MM.1S (cell line): ENCODE measurements around the gene BTBD1.

ENCODE experiments used
- DNase-seq: peaks from one replicate; pipeline ENCODE4 v3.0.0-alpha.2; 2015
- H2AFZ ChIP-seq: fragments of 300-600 bp; sonication (generic); 2 replicates; pipeline ENCODE4 v1.6.0; 2016; ENCODE audit warnings: antibody characterized with exemption, low read length
- H3F3A ChIP-seq: fragments of 300-600 bp; sonication (generic); 2 replicates; pipeline ENCODE4 v1.6.1; 2016; ENCODE audit warnings: mild to moderate bottlenecking, antibody characterized with exemption, low read length, moderate library complexity, mixed read lengths; ENCODE audit not compliant: insufficient read depth
- H3K27ac ChIP-seq: fragments of 300-600 bp; sonication (generic); 2 replicates; pipeline ENCODE4 v1.5.1; 2016; ENCODE audit warnings: mild to moderate bottlenecking, low read length
- H3K27me3 ChIP-seq: fragments of 300-600 bp; sonication (generic); replicated peaks from 2 replicates; pipeline ENCODE4 v1.6.0; 2016; ENCODE audit warnings: low read length; ENCODE audit not compliant: insufficient read depth
- H3K36me3 ChIP-seq: fragments of 300-600 bp; sonication (generic); replicated peaks from 2 replicates; pipeline ENCODE4 v1.6.1; 2016; ENCODE audit warnings: mild to moderate bottlenecking, low read length, mixed read lengths; ENCODE audit not compliant: insufficient read depth
- H3K4me1 ChIP-seq: fragments of 300-600 bp; sonication (generic); 2 replicates; pipeline ENCODE4 v1.6.1; 2016; ENCODE audit warnings: low read length, mixed read lengths
- H3K4me2 ChIP-seq: fragments of 300-600 bp; sonication (generic); 2 replicates; pipeline ENCODE4 v1.6.0; 2016; ENCODE audit warnings: low read depth, low read length
- H3K4me3 ChIP-seq: fragments of 300-600 bp; sonication (generic); 2 replicates; pipeline ENCODE4 v1.5.1; 2016; ENCODE audit warnings: low read length, mixed read lengths
- H3K79me2 ChIP-seq: fragments of 300-600 bp; sonication (generic); 2 replicates; pipeline ENCODE4 v1.6.1; 2016; ENCODE audit warnings: mixed run types, low read length, mixed read lengths
- H3K9ac ChIP-seq: fragments of 300-600 bp; sonication (generic); 2 replicates; pipeline ENCODE4 v1.6.1; 2016; ENCODE audit warnings: low read length, mixed read lengths
- H3K9me2 ChIP-seq: fragments of 300-600 bp; sonication (generic); replicated peaks from 2 replicates; pipeline ENCODE4 v1.6.1; 2016; ENCODE audit warnings: mild to moderate bottlenecking, low read length, mixed read lengths; ENCODE audit not compliant: insufficient read depth
- H3K9me3 ChIP-seq: fragments of 300-600 bp; sonication (generic); replicated peaks from 2 replicates; pipeline ENCODE4 v1.6.1; 2016; ENCODE audit warnings: mild to moderate bottlenecking, low read length, mixed read lengths; ENCODE audit not compliant: insufficient read depth
- H4K20me1 ChIP-seq: fragments of 300-600 bp; sonication (generic); 2 replicates; pipeline ENCODE4 v1.6.1; 2016; ENCODE audit warnings: mild to moderate bottlenecking, low read length, moderate library complexity, mixed read lengths; ENCODE audit not compliant: insufficient read depth
- EZH2 ChIP-seq: fragments of 300-600 bp; sonication (generic); optimal IDR thresholded peaks from 2 replicates; pipeline ENCODE3; 2017; ENCODE audit warnings: low read depth, mild to moderate bottlenecking, antibody characterized with exemption, low read length, mixed read lengths
- EZH2phosphoT487 ChIP-seq: fragments of 300-600 bp; sonication (generic); IDR thresholded peaks from 2 replicates; pipeline ENCODE4 v1.6.1; 2018; ENCODE audit warnings: antibody characterized with exemption, low read length
- TF ChIP-seq, protein P1 (sequence below): fragments of 300-600 bp; sonication (generic); IDR thresholded peaks from 2 replicates; pipeline ENCODE4 v1.5.1; 2016; ENCODE audit warnings: antibody characterized with exemption, low read length, mixed read lengths

BTBD1 gene

GRCh38 chr15:82995076-82995475, 72.0 kb downstream of the BTBD1 start:
- H3K27ac ChIP-seq = no peak overlapping the region
- no peaks in the 10 kb centered on the region for H4K20me1 ChIP-seq

DNA sequence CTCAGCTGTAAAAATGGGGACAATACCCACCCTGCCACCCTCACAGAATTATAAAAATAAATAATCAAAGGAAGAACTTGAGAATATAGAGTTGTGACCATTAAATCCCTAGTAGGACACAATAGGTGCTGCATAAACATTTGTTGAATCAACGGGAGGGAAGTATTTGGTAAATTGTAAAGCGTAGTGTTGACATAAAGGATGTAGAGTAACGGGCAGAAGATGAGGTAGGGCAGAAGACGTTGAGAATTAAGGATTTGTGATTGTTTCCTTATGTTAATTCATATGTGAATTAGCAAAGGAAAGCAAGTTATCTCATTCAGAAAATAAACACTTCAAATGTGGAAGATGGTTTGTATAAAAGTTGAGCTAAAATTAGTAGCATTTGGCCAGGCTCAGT, 73.9 kb downstream of the BTBD1 start:
- H3K36me3 ChIP-seq = no peaks in the 10 kb centered on the region
- no peaks in the 10 kb centered on the region for H3K9me2 ChIP-seq
- no peaks in the 10 kb centered on the region for H4K20me1 ChIP-seq
- H3K4me1 ChIP-seq = no peaks in the 10 kb centered on the region
- H3K27me3 ChIP-seq = no peaks in the 10 kb centered on the region
- H2AFZ ChIP-seq = no peak overlapping the region
- no peak overlapping the region for H3K4me2 ChIP-seq
- no peaks in the 10 kb centered on the region for H3F3A ChIP-seq
- TF ChIP-seq, protein P1, sequence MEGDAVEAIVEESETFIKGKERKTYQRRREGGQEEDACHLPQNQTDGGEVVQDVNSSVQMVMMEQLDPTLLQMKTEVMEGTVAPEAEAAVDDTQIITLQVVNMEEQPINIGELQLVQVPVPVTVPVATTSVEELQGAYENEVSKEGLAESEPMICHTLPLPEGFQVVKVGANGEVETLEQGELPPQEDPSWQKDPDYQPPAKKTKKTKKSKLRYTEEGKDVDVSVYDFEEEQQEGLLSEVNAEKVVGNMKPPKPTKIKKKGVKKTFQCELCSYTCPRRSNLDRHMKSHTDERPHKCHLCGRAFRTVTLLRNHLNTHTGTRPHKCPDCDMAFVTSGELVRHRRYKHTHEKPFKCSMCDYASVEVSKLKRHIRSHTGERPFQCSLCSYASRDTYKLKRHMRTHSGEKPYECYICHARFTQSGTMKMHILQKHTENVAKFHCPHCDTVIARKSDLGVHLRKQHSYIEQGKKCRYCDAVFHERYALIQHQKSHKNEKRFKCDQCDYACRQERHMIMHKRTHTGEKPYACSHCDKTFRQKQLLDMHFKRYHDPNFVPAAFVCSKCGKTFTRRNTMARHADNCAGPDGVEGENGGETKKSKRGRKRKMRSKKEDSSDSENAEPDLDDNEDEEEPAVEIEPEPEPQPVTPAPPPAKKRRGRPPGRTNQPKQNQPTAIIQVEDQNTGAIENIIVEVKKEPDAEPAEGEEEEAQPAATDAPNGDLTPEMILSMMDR = no peak
- TF ChIP-seq EZH2phosphoT487 = no peak
- TF ChIP-seq EZH2 = no peak
- peaks cover 4% of the 10 kb centered on the region; the same call in 1 of the 2 replicates for H3K79me2 ChIP-seq
- H3K27ac ChIP-seq = no peak overlapping the region
- no peak for DNase-seq
- H3K9me3 ChIP-seq = no peaks in the 10 kb centered on the region
- H3K9ac ChIP-seq = no peak overlapping the region
- H3K4me3 ChIP-seq = no peak overlapping the region

More at GRCh38 chr15:82995076-82995475, 72.0 kb downstream of the BTBD1 start:
- H2AFZ ChIP-seq = no peak overlapping the region
- no peaks in the 10 kb centered on the region for H3K79me2 ChIP-seq
- no peaks in the 10 kb centered on the region for H3K9me2 ChIP-seq
- TF ChIP-seq EZH2phosphoT487 (no peak), EZH2 (no peak)
- TF ChIP-seq, protein P1 = no peak
- no peak for DNase-seq
- no peaks in the 10 kb centered on the region for H3K9me3 ChIP-seq
- no peaks in the 10 kb centered on the region for H3F3A ChIP-seq
- H3K36me3 ChIP-seq = no peaks in the 10 kb centered on the region
- no peak overlapping the region for H3K9ac ChIP-seq
- H3K4me2 ChIP-seq = no peak overlapping the region
- H3K4me1 ChIP-seq = peaks cover 3% of the 10 kb centered on the region; the same call in 1 of the 2 replicates
- no peaks in the 10 kb centered on the region for H3K27me3 ChIP-seq
- no peak overlapping the region for H3K4me3 ChIP-seq

DNA sequence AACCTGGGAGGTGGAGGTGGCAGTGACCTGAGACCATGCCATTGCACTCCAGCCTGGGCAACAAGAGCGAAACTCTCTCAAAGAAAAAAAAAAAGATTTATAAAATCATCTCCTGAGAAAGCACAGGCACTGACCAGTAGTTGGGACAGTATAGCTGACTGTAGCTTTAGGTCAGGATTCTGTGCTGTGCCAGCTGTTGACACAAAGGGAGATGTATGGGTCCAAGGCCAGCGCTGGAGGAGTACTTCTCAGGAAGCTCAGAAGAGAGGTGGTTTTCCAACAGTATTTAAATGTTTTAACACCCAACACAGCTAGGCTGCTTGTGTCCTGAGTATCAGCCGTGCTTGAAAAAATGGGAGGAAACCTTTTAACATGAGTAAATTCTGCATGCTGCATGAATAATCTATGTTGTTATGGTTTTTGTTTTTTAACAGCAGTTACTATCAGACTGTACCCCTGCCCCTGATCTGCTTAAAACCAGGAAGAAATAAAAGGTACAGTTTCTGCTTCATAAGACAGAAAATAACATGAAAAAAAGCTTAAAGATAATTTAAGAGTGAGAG, 74.5 kb downstream of the BTBD1 start:
- H3K79me2 ChIP-seq = peaks cover 8% of the 10 kb centered on the region
- no peak overlapping the region for H3K9ac ChIP-seq
- H2AFZ ChIP-seq = no peak overlapping the region
- H3K4me1 ChIP-seq = no peaks in the 10 kb centered on the region
- no peak overlapping the region for H3K27ac ChIP-seq
- H3K4me3 ChIP-seq = no peak overlapping the region
- no peaks in the 10 kb centered on the region for H3K9me2 ChIP-seq
- no peaks in the 10 kb centered on the region for H4K20me1 ChIP-seq
- H3F3A ChIP-seq = no peaks in the 10 kb centered on the region
- no peaks in the 10 kb centered on the region for H3K27me3 ChIP-seq
- TF ChIP-seq EZH2 (no peak), EZH2phosphoT487 (no peak)
- TF ChIP-seq, protein P1 = no peak
- DNase-seq = no peak
- no peaks in the 10 kb centered on the region for H3K9me3 ChIP-seq
- no peak overlapping the region for H3K4me2 ChIP-seq
- no peaks in the 10 kb centered on the region for H3K36me3 ChIP-seq
